Immature natural killer cell (primary cell): Measurements from ENCODE around the gene SLK. TPM values are rescaled to one million over a fixed set of nuclear protein-coding genes. Genes with fewer than 3 reads are reported as not detected.

ENCODE experiments used
- DNase-seq, 3 donors: peaks; one replicate each; pipeline ENCODE4 v3.0.0; 2022; ENCODE audit warnings: mixed read lengths in 1 of 3
- H3K27ac Mint-ChIP-seq, 6 donors: one replicate each; pipeline ENCODE4 v1.8.0; 2020; ENCODE audit warnings: mixed read lengths in 6 of 6, mild to moderate bottlenecking in 5 of 6, inconsistent platforms in 4 of 6, moderate library complexity in 3 of 6
- H3K27me3 Mint-ChIP-seq, 3 donors: one replicate each; pipeline ENCODE4 v1.8.0; 2020 to 2021; ENCODE audit warnings: low read depth in 3 of 3, mild to moderate bottlenecking in 3 of 3, mixed read lengths in 3 of 3, moderate library complexity in 3 of 3, inconsistent platforms in 1 of 3
- H3K36me3 Mint-ChIP-seq, 3 donors: one replicate each; pipeline ENCODE4 v1.8.0; 2020; ENCODE audit warnings: mixed read lengths in 3 of 3, inconsistent platforms in 2 of 3, mild to moderate bottlenecking in 2 of 3
- H3K4me1 Mint-ChIP-seq, 2 donors: one replicate each; pipeline ENCODE4 v1.8.0; 2020; ENCODE audit warnings: inconsistent platforms in 2 of 2, mild to moderate bottlenecking in 2 of 2, mixed read lengths in 2 of 2, moderate library complexity in 1 of 2
- H3K4me3 Mint-ChIP-seq, 5 donors: one replicate each; pipeline ENCODE4 v1.8.0; 2020; ENCODE audit warnings: mild to moderate bottlenecking in 5 of 5, mixed read lengths in 5 of 5, inconsistent platforms in 3 of 5, moderate library complexity in 3 of 5
- H3K9me3 Mint-ChIP-seq, 6 donors: one replicate each; pipeline ENCODE4 v1.8.0; 2020; ENCODE audit warnings: mild to moderate bottlenecking in 6 of 6, mixed read lengths in 6 of 6, inconsistent platforms in 4 of 6, moderate library complexity in 3 of 6
- polyA plus RNA-seq, 3 donors: library from polyadenylated mRNA; unstranded; fragments of 300-500 nt; fragmentation: Illumina TruSeq; gene quantifications; one replicate each; pipeline ENCODE4 v1.2.3, GENCODE V29; 2021

Gene SLK
- 1 to 10 TPM; 4.1 to 8.6 (median 5.0) TPM for polyA plus RNA-seq

GRCh38 chr10:103966671-103967447 is at the start of gene SLK:
Gene SLK, plus strand, starts transcription at chr10:103967140. Its CDS starts 606 bp downstream, at chr10:103967746.
- DNase-seq: peak; percentile 89 to 91 (median 90)
- H3K27ac Mint-ChIP-seq: peak within 1 kb of the TSS; percentile 91 to 97 (median 94)
- H3K9me3 Mint-ChIP-seq: no peaks in the 10 kb centered on the region
- no peaks in the 10 kb centered on the region for H3K36me3 Mint-ChIP-seq
- peak within 1 kb of the TSS; percentile 94 to 99 (median 97) for H3K4me3 Mint-ChIP-seq
- H3K27me3 Mint-ChIP-seq: peaks cover 2 to 11% (median 5%) of the 10 kb centered on the region in 3 donors
- peaks cover 44 to 58% of the 10 kb centered on the region in 2 donors for H3K4me1 Mint-ChIP-seq

- Mint-ChIP-seq H3K9me3 (peaks cover 0 to 4% (median 0%) of the 10 kb centered on the region in 6 donors), H3K27me3 (peaks cover 8 to 17% (median 14%) of the 10 kb centered on the region in 3 donors), H3K4me3 (peak overlapping the region; percentile 93 to 95 (median 95)), H3K27ac (peak overlapping the region; percentile 90 to 99 (median 97)), H3K36me3 (peaks cover 4 to 12% (median 12%) of the 10 kb centered on the region in 3 donors), H3K4me1 (peaks cover 52 to 61% of the 10 kb centered on the region in 2 donors)
- DNase-seq: no peak
Measured at GRCh38 chr10:103917302-103918052, 49.5 kb upstream of the SLK start.

GRCh38 chr10:103918053-103918846 is 48.7 kb upstream of the SLK start, which contains the start of gene STN1:
Gene STN1, minus strand, starts transcription at chr10:103918184. Its CDS starts 590 bp downstream, at chr10:103917594.
- peaks cover 44 to 53% of the 10 kb centered on the region in 2 donors for H3K4me1 Mint-ChIP-seq
- peaks cover 0 to 4% (median 0%) of the 10 kb centered on the region in 6 donors for H3K9me3 Mint-ChIP-seq
- peaks cover 4 to 12% (median 5%) of the 10 kb centered on the region in 3 donors for H3K36me3 Mint-ChIP-seq
- peak within 1 kb of the TSS; percentile 93 to 95 (median 95) for H3K4me3 Mint-ChIP-seq
- DNase-seq: peak; percentile 94 to 97 (median 96)
- peak within 1 kb of the TSS; percentile 90 to 99 (median 97) for H3K27ac Mint-ChIP-seq
- peaks cover 8 to 17% (median 14%) of the 10 kb centered on the region in 3 donors for H3K27me3 Mint-ChIP-seq

GRCh38 chr10:103919648-103920025 is 47.3 kb upstream of the SLK start:
- Mint-ChIP-seq H3K4me1 (peaks cover 36 to 43% of the 10 kb centered on the region in 2 donors), H3K4me3 (no peak overlapping the region), H3K27me3 (peaks cover 8 to 17% (median 14%) of the 10 kb centered on the region in 3 donors), H3K27ac (peak overlapping the region in 1 of 6 donors; percentile 11), H3K36me3 (peaks cover 4 to 12% (median 5%) of the 10 kb centered on the region in 3 donors), H3K9me3 (peaks cover 0 to 4% (median 0%) of the 10 kb centered on the region in 6 donors)
- no peak for DNase-seq

GRCh38 chr10:103921248-103921647 is 45.7 kb upstream of the SLK start:
- no peak for DNase-seq
- Mint-ChIP-seq H3K9me3 (no peaks in the 10 kb centered on the region), H3K27me3 (peaks cover 8 to 10% (median 9%) of the 10 kb centered on the region in 3 donors), H3K4me3 (no peak overlapping the region), H3K36me3 (peaks cover 0 to under 1% (median 0%) of the 10 kb centered on the region in 3 donors), H3K4me1 (peaks cover 20 to 27% of the 10 kb centered on the region in 2 donors), H3K27ac (no peak overlapping the region)

GRCh38 chr10:103921750-103922195 is 45.2 kb upstream of the SLK start:
- no peaks in the 10 kb centered on the region for H3K36me3 Mint-ChIP-seq
- H3K9me3 Mint-ChIP-seq: no peaks in the 10 kb centered on the region
- no peak for DNase-seq
- peaks cover 8 to 10% (median 9%) of the 10 kb centered on the region in 3 donors for H3K27me3 Mint-ChIP-seq
- peaks cover 15 to 22% of the 10 kb centered on the region in 2 donors for H3K4me1 Mint-ChIP-seq
- H3K4me3 Mint-ChIP-seq: no peak overlapping the region
- no peak overlapping the region for H3K27ac Mint-ChIP-seq

- no peak overlapping the region for H3K4me3 Mint-ChIP-seq
- no peaks in the 10 kb centered on the region for H3K9me3 Mint-ChIP-seq
- no peak for DNase-seq
- H3K4me1 Mint-ChIP-seq: peaks cover 10 to 13% of the 10 kb centered on the region in 2 donors
- H3K27ac Mint-ChIP-seq: no peak overlapping the region
- no peaks in the 10 kb centered on the region for H3K36me3 Mint-ChIP-seq
- H3K27me3 Mint-ChIP-seq: peaks cover 7 to 9% (median 7%) of the 10 kb centered on the region in 3 donors
Measured at GRCh38 chr10:103922659-103923058, 44.3 kb upstream of the SLK start.

- Mint-ChIP-seq H3K4me1 (peaks cover 6% of the 10 kb centered on the region in 2 donors), H3K27ac (no peak overlapping the region), H3K27me3 (peaks cover under 1 to 2% (median 1%) of the 10 kb centered on the region in 3 donors), H3K4me3 (no peak overlapping the region), H3K36me3 (no peaks in the 10 kb centered on the region), H3K9me3 (no peaks in the 10 kb centered on the region)
- no peak for DNase-seq
Measured at GRCh38 chr10:103923502-103923901, 43.4 kb upstream of the SLK start.

GRCh38 chr10:103925591-103925990 is 41.3 kb upstream of the SLK start:
- no peak for DNase-seq
- no peaks in the 10 kb centered on the region for H3K4me1 Mint-ChIP-seq
- no peaks in the 10 kb centered on the region for H3K36me3 Mint-ChIP-seq
- no peak overlapping the region for H3K4me3 Mint-ChIP-seq
- H3K9me3 Mint-ChIP-seq: no peaks in the 10 kb centered on the region
- peaks cover 0 to 2% (median 1%) of the 10 kb centered on the region in 3 donors for H3K27me3 Mint-ChIP-seq
- no peak overlapping the region for H3K27ac Mint-ChIP-seq

GRCh38 chr10:103926722-103927319 is 40.1 kb upstream of the SLK start:
- no peaks in the 10 kb centered on the region for H3K36me3 Mint-ChIP-seq
- no peaks in the 10 kb centered on the region for H3K4me1 Mint-ChIP-seq
- H3K27ac Mint-ChIP-seq: no peak overlapping the region
- no peak overlapping the region for H3K4me3 Mint-ChIP-seq
- DNase-seq: no peak
- H3K9me3 Mint-ChIP-seq: no peaks in the 10 kb centered on the region
- peaks cover 0 to 2% (median 2%) of the 10 kb centered on the region in 3 donors for H3K27me3 Mint-ChIP-seq

GRCh38 chr10:103928784-103929183 is 38.2 kb upstream of the SLK start:
- DNase-seq: no peak
- Mint-ChIP-seq H3K27me3 (peaks cover 0 to 3% (median 2%) of the 10 kb centered on the region in 3 donors), H3K36me3 (no peaks in the 10 kb centered on the region), H3K4me3 (no peak overlapping the region), H3K9me3 (no peaks in the 10 kb centered on the region), H3K4me1 (no peaks in the 10 kb centered on the region), H3K27ac (no peak overlapping the region)

GRCh38 chr10:103929381-103929921 is 37.5 kb upstream of the SLK start:
- Mint-ChIP-seq H3K4me1 (no peaks in the 10 kb centered on the region), H3K4me3 (no peak overlapping the region)

More at GRCh38 chr10:103929381-103929921, 37.5 kb upstream of the SLK start:
- Mint-ChIP-seq H3K27me3 (peaks cover 0 to 3% (median 2%) of the 10 kb centered on the region in 3 donors), H3K36me3 (no peaks in the 10 kb centered on the region), H3K27ac (no peak overlapping the region), H3K9me3 (no peaks in the 10 kb centered on the region)
- DNase-seq: no peak
